Erythroblast (primary cell): Measurements from ENCODE around the gene NDUFB11.

Source experiments
- DNase-seq, 2 experiments: peaks; one replicate each; lab custom pipeline; 2025; lab: John Stamatoyannopoulos, UW
- GATA1 ChIP-seq: IDR thresholded peaks from 2 replicates; pipeline ENCODE4 v1.6.1; 2011; ENCODE audit warnings: low read depth, mild to moderate bottlenecking, control low read depth, low read length, moderate library complexity
- POLR2A ChIP-seq: IDR thresholded peaks from 2 replicates; pipeline ENCODE4 v1.6.1; 2011; ENCODE audit warnings: mild to moderate bottlenecking, low read length

NDUFB11 gene

GRCh38 chrX:47181301-47181700 lies 36.8 kb upstream of the NDUFB11 start:
- no peak for DNase-seq
- no peak for TF ChIP-seq POLR2A
- no peak for TF ChIP-seq GATA1

GRCh38 chrX:47180346-47180745 lies 35.8 kb upstream of the NDUFB11 start:
- no peak for TF ChIP-seq GATA1
- no peak for TF ChIP-seq POLR2A

GRCh38 chrX:47179928-47180255 lies 35.4 kb upstream of the NDUFB11 start:
- DNase-seq: no peak
- TF ChIP-seq POLR2A: no peak
- TF ChIP-seq GATA1: no peak

More at GRCh38 chrX:47180346-47180745, 35.8 kb upstream of the NDUFB11 start:
- no peak for DNase-seq

- TF ChIP-seq GATA1 (no peak), POLR2A (no peak)
- no peak for DNase-seq
These were observed 34.9 kb upstream of the NDUFB11 start for GRCh38 chrX:47179221-47179927.

GRCh38 chrX:47178337-47178736 lies 33.8 kb upstream of the NDUFB11 start:
- DNase-seq: no peak
- TF ChIP-seq GATA1 (no peak), POLR2A (no peak)

- TF ChIP-seq POLR2A: no peak
- TF ChIP-seq GATA1: no peak
- no peak for DNase-seq
These were observed 32.6 kb upstream of the NDUFB11 start for GRCh38 chrX:47177079-47177478.

- DNase-seq: no peak
These were observed 31.7 kb upstream of the NDUFB11 start for GRCh38 chrX:47176101-47176740.

GRCh38 chrX:47175588-47175980 lies 31.1 kb upstream of the NDUFB11 start:
- DNase-seq: no peak
- TF ChIP-seq POLR2A (no peak), GATA1 (no peak)

More at GRCh38 chrX:47176101-47176740, 31.7 kb upstream of the NDUFB11 start:
- TF ChIP-seq POLR2A: no peak
- no peak for TF ChIP-seq GATA1

- no peak for DNase-seq
- TF ChIP-seq GATA1 (no peak), POLR2A (no peak)
These were observed 30.5 kb upstream of the NDUFB11 start for GRCh38 chrX:47174846-47175587.

- TF ChIP-seq GATA1: no peak
- no peak for TF ChIP-seq POLR2A
- DNase-seq: no peak
These were observed 29.9 kb upstream of the NDUFB11 start for GRCh38 chrX:47174376-47174775.

GRCh38 chrX:47172971-47173792 lies 28.7 kb upstream of the NDUFB11 start:
- no peak for TF ChIP-seq GATA1
- TF ChIP-seq POLR2A: no peak

GRCh38 chrX:47172549-47172948 lies 28.0 kb upstream of the NDUFB11 start:
- no peak for DNase-seq
- TF ChIP-seq GATA1: no peak
- no peak for TF ChIP-seq POLR2A

More at GRCh38 chrX:47172971-47173792, 28.7 kb upstream of the NDUFB11 start:
- DNase-seq: no peak

- DNase-seq: no peak
- TF ChIP-seq POLR2A (no peak), GATA1 (no peak)
These were observed 27.5 kb upstream of the NDUFB11 start for GRCh38 chrX:47171996-47172395.

GRCh38 chrX:47170861-47171692 lies 26.6 kb upstream of the NDUFB11 start:
- no peak for DNase-seq
- no peak for TF ChIP-seq GATA1
- no peak for TF ChIP-seq POLR2A
